ENCODE measurements around the gene COL12A1. TPM values are rescaled to one million over a fixed set of nuclear protein-coding genes. Genes with fewer than 3 reads are reported as not detected.
A peak's percentile ranks its signal among the peaks of the same experiment; 100 is the strongest.
"Not testable (repeated sequence)": the region's sequence is repeated elsewhere in the genome, so short reads cannot be mapped to it uniquely, and the experiment has no call there.

COL12A1 gene
- total RNA-seq, 4 donors from 2014 or later = 10.9 to 65.9 (median 57.1) TPM

DNA sequence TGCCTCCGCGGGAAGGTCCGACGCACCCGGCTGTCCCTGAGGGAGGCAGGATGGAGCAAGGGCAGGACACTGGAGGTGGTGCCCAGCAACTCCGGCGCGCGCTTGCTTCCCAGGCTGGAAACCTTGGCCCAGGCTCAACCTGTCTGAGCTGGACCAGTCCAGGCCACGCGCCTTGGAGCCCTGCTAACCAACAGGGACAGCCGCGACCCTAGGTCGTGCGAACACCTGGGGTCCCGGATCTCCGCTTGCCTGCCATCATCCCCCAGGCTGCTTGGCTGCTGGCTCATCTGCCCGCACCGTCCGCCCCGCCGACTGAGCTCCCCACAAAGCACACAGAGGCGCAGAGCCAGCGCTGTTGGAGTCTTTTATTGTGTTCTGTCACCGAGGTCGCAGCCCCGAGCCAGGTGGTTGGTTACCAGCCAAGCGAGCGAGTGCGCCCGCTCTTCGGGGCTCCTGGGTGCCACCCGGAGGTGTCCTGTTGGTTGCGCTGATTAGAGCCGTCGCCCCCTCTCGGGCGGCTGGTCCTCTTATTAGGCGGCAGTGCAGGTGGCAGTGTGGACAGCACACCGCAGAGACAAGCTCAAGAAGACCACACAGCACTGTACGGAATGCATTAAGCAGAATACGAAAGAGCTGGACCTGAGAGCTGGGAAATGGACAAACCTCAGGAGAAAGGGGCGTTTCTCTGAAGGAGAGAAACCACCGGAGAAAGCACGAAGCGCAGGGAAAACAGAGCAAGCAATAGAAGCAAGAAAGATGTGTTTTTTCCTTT is 3.8 kb downstream of the COL12A1 start:
- Histone ChIP-seq H3K27me3 (peaks cover 0 to 10% of the 10 kb centered on the region in 2 donors), H3K4me1 (peaks cover 0 to 13% (median 6%) of the 10 kb centered on the region in 4 donors), H3K36me3 (no peaks in the 10 kb centered on the region), H3K27ac (peak overlapping the region in 3 of 4 donors; percentile 25 to 91 (median 55)), H3K4me3 (peak overlapping the region in 2 of 4 donors; percentile 34 to 45), H3K9me3 (no peaks in the 10 kb centered on the region)
- TF ChIP-seq CTCF (IDR thresholded peaks at IDR 0.05) = no peak
- no peak for TF ChIP-seq POLR2A (IDR thresholded peaks at IDR 0.05)
- peak in 2 of 3 donors; percentile 51 to 52 for DNase-seq

DNA sequence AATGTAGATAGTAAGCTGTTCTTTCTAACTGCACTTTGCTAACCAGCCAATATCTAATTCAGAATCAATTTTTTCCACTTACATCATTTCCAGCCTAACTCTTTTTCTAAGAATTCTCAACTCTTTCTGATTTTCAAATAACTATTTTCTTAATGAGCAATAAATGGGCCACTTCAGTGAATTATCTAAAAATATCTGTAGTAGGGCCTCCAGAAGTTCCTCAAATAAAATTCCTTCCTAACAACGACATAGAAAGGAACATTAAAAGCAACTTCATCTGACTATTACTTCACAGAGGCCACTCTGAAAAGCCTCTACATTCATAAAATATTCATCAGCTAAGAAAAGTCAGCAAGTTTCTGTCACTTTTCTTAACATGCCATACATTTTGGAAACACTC is 4.8 kb downstream of the COL12A1 start:
- Histone ChIP-seq H3K27ac (peak overlapping the region in 1 of 4 donors; percentile 91), H3K27me3 (no peaks in the 10 kb centered on the region)

DNA sequence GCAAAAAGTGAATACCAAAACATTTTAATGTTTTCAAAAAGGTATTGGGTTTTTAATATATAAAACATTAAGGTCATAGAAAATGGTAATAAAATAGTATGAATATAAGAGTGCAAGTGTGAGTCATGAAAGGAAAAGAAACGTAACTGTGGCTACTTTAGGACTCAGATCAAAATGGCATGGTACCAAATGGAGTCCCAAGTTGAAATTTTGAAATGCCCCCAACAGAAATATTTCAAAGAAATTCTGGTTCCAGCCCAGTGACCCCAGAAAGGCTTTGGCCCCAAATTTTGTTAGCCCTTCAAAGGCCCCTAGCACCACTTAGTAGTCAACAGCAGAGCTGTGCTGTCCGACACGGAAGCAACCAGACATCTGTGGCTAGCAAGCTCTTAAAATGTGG is 6.0 kb downstream of the COL12A1 start:
- no peak for TF ChIP-seq POLR2A (IDR thresholded peaks at IDR 0.05)
- no peak for TF ChIP-seq CTCF (IDR thresholded peaks at IDR 0.05)
- no peak for DNase-seq

More for the DNA sequence above, 4.8 kb downstream of the COL12A1 start:
- H3K9me3 ChIP-seq = no peaks in the 10 kb centered on the region
- peaks cover 0 to 12% (median 4%) of the 10 kb centered on the region in 4 donors for H3K4me1 ChIP-seq
- no peaks in the 10 kb centered on the region for H3K36me3 ChIP-seq
- no peak for DNase-seq
- no peak for TF ChIP-seq POLR2A (IDR thresholded peaks at IDR 0.05)
- no peak for TF ChIP-seq CTCF (IDR thresholded peaks at IDR 0.05)
- no peak overlapping the region for H3K4me3 ChIP-seq

DNA sequence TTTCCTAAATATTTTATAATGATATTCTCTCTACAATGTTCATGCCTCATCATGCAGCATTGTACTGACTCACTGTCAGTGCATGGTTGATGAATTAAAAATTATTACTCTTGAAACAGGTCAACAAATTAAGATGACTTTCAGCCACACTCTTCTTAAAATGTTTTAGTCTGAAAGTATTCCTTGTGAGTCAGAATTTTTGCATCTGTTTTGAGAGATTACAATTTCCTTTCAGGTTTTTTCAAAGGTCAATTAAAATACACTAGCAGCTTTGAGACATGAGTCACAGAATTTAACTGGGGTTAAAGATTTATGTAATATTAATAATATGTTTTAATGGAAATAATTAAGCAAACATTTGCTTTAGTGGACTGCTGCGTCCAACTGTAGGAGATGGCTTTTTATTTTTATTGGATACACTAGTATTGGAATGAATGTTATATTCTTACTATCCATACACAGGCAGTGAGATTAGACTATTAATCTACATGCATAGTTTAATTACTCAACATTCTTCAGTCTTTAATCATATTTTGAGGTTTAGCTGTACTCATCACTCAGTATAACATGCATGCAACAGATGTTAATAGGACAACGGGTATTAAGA is 9.7 kb downstream of the COL12A1 start:
- Histone ChIP-seq H3K9me3 (no peaks in the 10 kb centered on the region), H3K36me3 (no peaks in the 10 kb centered on the region), H3K27ac (no peak overlapping the region), H3K4me1 (no peaks in the 10 kb centered on the region), H3K27me3 (no peaks in the 10 kb centered on the region), H3K4me3 (no peak overlapping the region)
- TF ChIP-seq CTCF (IDR thresholded peaks at IDR 0.05) (no peak), POLR2A (IDR thresholded peaks at IDR 0.05) (no peak)
- DNase-seq = no peak

More for the DNA sequence above, 6.0 kb downstream of the COL12A1 start:
- no peak overlapping the region for H3K4me3 ChIP-seq
- H3K27ac ChIP-seq = no peak overlapping the region
- no peaks in the 10 kb centered on the region for H3K36me3 ChIP-seq
- no peaks in the 10 kb centered on the region for H3K27me3 ChIP-seq
- no peaks in the 10 kb centered on the region for H3K9me3 ChIP-seq
- H3K4me1 ChIP-seq = peaks cover 0 to 3% (median 0%) of the 10 kb centered on the region in 4 donors

DNA sequence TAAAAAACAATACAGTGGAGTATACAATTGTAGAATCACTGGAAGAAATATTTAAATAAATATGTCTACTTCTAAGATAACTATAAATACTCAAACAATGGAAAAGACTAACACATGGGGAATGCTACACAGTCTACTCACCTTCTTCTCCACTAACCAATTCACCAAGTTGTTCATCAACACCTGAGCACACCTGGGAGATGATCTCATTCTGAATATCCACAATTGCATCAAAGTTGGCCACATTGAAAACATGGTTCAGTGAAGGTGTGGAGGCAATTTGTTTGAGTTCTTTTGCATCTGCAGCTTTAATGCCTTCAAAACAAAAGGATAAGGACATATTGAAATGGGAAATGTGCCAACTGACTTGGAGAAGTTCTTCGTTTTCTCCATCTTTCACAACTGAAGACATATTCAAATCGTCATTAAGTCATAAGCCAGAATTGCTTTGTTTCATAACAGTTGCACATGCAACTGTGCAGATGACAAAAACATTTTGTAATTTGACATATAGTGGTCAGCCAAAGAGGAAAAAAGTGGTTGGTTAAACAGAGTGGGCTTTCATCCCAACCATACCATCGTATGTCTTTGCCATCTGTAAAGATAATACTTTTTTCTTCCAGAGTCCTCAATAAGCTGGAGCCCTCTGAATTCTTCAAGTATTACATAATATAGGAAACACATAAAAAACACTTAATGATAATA is 17.5 kb downstream of the COL12A1 start:
- Histone ChIP-seq H3K4me1 (no peaks in the 10 kb centered on the region), H3K27ac (no peak overlapping the region), H3K36me3 (no peaks in the 10 kb centered on the region), H3K27me3 (no peaks in the 10 kb centered on the region), H3K4me3 (no peak overlapping the region), H3K9me3 (no peaks in the 10 kb centered on the region)
- no peak for DNase-seq
- TF ChIP-seq CTCF (IDR thresholded peaks at IDR 0.05) (no peak), POLR2A (IDR thresholded peaks at IDR 0.05) (no peak)

DNA sequence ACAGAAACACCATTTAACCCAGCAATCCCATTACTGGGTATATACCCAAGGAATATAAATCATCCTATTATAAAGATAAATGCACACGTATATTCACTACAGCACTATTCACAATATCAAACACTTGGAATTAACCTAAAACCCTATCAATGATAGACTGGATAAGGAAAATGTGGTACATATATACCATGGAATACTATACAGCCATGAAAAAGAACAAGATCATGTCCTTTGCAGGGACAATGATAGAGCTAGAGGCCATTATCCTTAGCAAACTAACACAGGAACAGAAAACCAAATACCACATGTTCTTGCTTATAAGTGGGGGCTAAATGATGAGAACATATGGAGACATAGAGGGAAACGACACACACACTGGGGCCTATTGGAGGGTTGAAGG is 19.3 kb downstream of the COL12A1 start:
- not testable (repeated sequence) for H3K4me3 ChIP-seq, H3K36me3 ChIP-seq, H3K9me3 ChIP-seq, H3K27ac ChIP-seq, H3K27me3 ChIP-seq, H3K4me1 ChIP-seq, DNase-seq

Measured in Peyer's patch (tissue), 4 donors.